GM20431 (cell line): Measurements from ENCODE around the gene OR4D9.
"Not testable (repeated sequence)": the region's sequence is repeated elsewhere in the genome, so short reads cannot be mapped to it uniquely, and the experiment has no call there.

Source experiments
- in situ Hi-C: fragments of 300-500 bp; cut with MseI, MboI; formaldehyde crosslinking; loops from one replicate; pipeline ENCODE4 v1.15.0; 2020; ENCODE audit warnings: low sequenced_read_pairs; ENCODE audit not compliant: unreplicated experiment

OR4D9 gene

GRCh38 chr11:59510941-59511589 is at the start of gene OR4D9:
Gene OR4D9 (plus strand): TSS chr11:59511539. CDS start chr11:59514913, 3,374 bp downstream.
- in situ Hi-C loops: no loop called here

GRCh38 chr11:59463190-59463641 is 48.1 kb upstream of the OR4D9 start:
- in situ Hi-C loops: no loop called here

GRCh38 chr11:59473015-59473414 is 38.3 kb upstream of the OR4D9 start, which contains the start of gene OR4D10:
Gene OR4D10 (plus strand): TSS chr11:59473315. CDS start chr11:59477430, 4,115 bp downstream.
- in situ Hi-C loops: no loop called here

- in situ Hi-C loops: no loop called here
Measured at GRCh38 chr11:59475176-59475575, 36.2 kb upstream of the OR4D9 start.

- in situ Hi-C loops: no loop called here
Measured at GRCh38 chr11:59479906-59480305, 31.4 kb upstream of the OR4D9 start.

GRCh38 chr11:59480359-59480758 is 31.0 kb upstream of the OR4D9 start:
- in situ Hi-C loops: no loop called here

- in situ Hi-C loops: no loop called here
Measured at GRCh38 chr11:59501931-59502330, 9.4 kb upstream of the OR4D9 start.

GRCh38 chr11:59503276-59503675 is 8.1 kb upstream of the OR4D9 start, which contains the start of gene OR4D11:
Gene OR4D11 (plus strand): TSS chr11:59503576. CDS start chr11:59503576, 0 bp downstream.
- in situ Hi-C loops: no loop called here

GRCh38 chr11:59511675-59512074 is 336 bp downstream of the OR4D9 start:
- in situ Hi-C loops: no loop called here

- in situ Hi-C loops: not testable (repeated sequence)
Measured at GRCh38 chr11:59520139-59520538, 8.8 kb downstream of the OR4D9 start.

GRCh38 chr11:59520741-59521140 is 9.4 kb downstream of the OR4D9 start:
- in situ Hi-C loops: no loop called here

GRCh38 chr11:59523541-59523940 is 12.2 kb downstream of the OR4D9 start:
- in situ Hi-C loops: no loop called here

GRCh38 chr11:59528711-59529110 is 17.4 kb downstream of the OR4D9 start:
- in situ Hi-C loops: loop anchor here (25.0 kb wide), 1 partner anchor 159 kb away; no protein-coding TSS in a partner anchor

- in situ Hi-C loops: loop anchor here (25.0 kb wide), 1 partner anchor 155 kb away; no protein-coding TSS in a partner anchor
Measured at GRCh38 chr11:59532620-59533019, 21.3 kb downstream of the OR4D9 start.

GRCh38 chr11:59534676-59535075 is 23.3 kb downstream of the OR4D9 start:
- in situ Hi-C loops: loop anchor here (25.0 kb wide), 1 partner anchor 153 kb away; no protein-coding TSS in a partner anchor

GRCh38 chr11:59542142-59542810 is 30.9 kb downstream of the OR4D9 start:
- in situ Hi-C loops: loop anchor here (25.0 kb wide), 1 partner anchor 145 kb away; no protein-coding TSS in a partner anchor

GRCh38 chr11:59543713-59544112 is 32.4 kb downstream of the OR4D9 start:
- in situ Hi-C loops: loop anchor here (25.0 kb wide), 1 partner anchor 144 kb away; no protein-coding TSS in a partner anchor

GRCh38 chr11:59544869-59545178 is 33.5 kb downstream of the OR4D9 start:
- in situ Hi-C loops: loop anchor here (25.0 kb wide), 1 partner anchor 142 kb away; no protein-coding TSS in a partner anchor

GRCh38 chr11:59545179-59546020 is 34.1 kb downstream of the OR4D9 start:
- in situ Hi-C loops: loop anchor here (25.0 kb wide), 1 partner anchor 142 kb away; no protein-coding TSS in a partner anchor
